ENCODE measurements around the gene FAAP20. TPM values are rescaled to one million over a fixed set of nuclear protein-coding genes. Genes with fewer than 3 reads are reported as not detected.
A peak's percentile ranks its signal among the peaks of the same experiment; 100 is the strongest.

Gene FAAP20
- total and polyA plus RNA-seq, 10 of the 15 experiments (the other 5 are each of a cell fraction or from before 2014, with no cell fraction given): 0.79 to 91.8 (median 20.9) TPM

GRCh38 chr1:2227346-2228156, 33.0 kb upstream of the FAAP20 start (continued):
- TF ChIP-seq NKRF (conservative IDR thresholded peaks at IDR 0.05): 0 out of 2 replicates have a peak, but pooled peaks have one; percentile 49
- TF ChIP-seq RB1 (IDR thresholded peaks at IDR 0.05; ENCODE audit: borderline replicate concordance): peak; percentile 78; the same call in 1 of the 2 replicates
- TF ChIP-seq HCFC1 (IDR thresholded peaks at IDR 0.05; ENCODE audit: low read length): no peak
- TF ChIP-seq IKZF2 (IDR thresholded peaks at IDR 0.05): no peak
- no peak for TF ChIP-seq MEF2A (IDR thresholded peaks at IDR 0.05; ENCODE audit: insufficient read depth, low read depth, low read length)
- no peak for TF ChIP-seq MYB (IDR thresholded peaks at IDR 0.05; ENCODE audit: borderline replicate concordance, low read depth, low read length)
- TF ChIP-seq GABPA (IDR thresholded peaks at IDR 0.05; ENCODE audit: low read depth): no peak
- TF ChIP-seq RBBP5 (conservative IDR thresholded peaks at IDR 0.05): no peak
- peak; percentile 33; the same call in 1 of the 2 replicates for TF ChIP-seq POLR2AphosphoS2 (IDR thresholded peaks at IDR 0.05; ENCODE audit: low read depth, low read length)
- peak; percentile 54; the same call in 1 of the 2 replicates for TF ChIP-seq TCF12 (IDR thresholded peaks at IDR 0.05; ENCODE audit: low read depth, low read length)
- no peak for TF ChIP-seq MAX (IDR thresholded peaks at IDR 0.05; ENCODE audit: low read depth, low read length)
- TF ChIP-seq STAT1 (conservative IDR thresholded peaks at IDR 0.05): 0 out of 2 replicates have a peak, but pooled peaks have one; percentile 48
- no peak for TF ChIP-seq PBX3 (IDR thresholded peaks at IDR 0.05; ENCODE audit: insufficient replicate concordance, low read depth, low read length)
- TF ChIP-seq HDGF (IDR thresholded peaks at IDR 0.05): no peak
- TF ChIP-seq SUZ12 (IDR thresholded peaks at IDR 0.05; ENCODE audit: unreplicated experiment): no peak
- no peak for TF ChIP-seq ZBED1 (IDR thresholded peaks at IDR 0.05; ENCODE audit: borderline replicate concordance)
- no peak for TF ChIP-seq NBN (IDR thresholded peaks at IDR 0.05)
- no peak for TF ChIP-seq RCOR1 (conservative IDR thresholded peaks at IDR 0.05; ENCODE audit: low read depth, low read length)
- no peak for TF ChIP-seq IRF4 (IDR thresholded peaks at IDR 0.05; ENCODE audit: low read depth, low read length)
- no peak for TF ChIP-seq CUX1 (IDR thresholded peaks at IDR 0.05; ENCODE audit: insufficient replicate concordance, low read depth, low read length)
- TF ChIP-seq TCF3 (IDR thresholded peaks at IDR 0.05; ENCODE audit: borderline replicate concordance, insufficient read depth, low read depth, low read length): peak; percentile 40; the same call in 1 of the 2 replicates
- peak; percentile 36; the same call in 1 of the 2 replicates for TF ChIP-seq CBFB (IDR thresholded peaks at IDR 0.05; ENCODE audit: low read depth)

Data from GM12878 (cell line).